GM12875 (cell line): ENCODE results near the gene CCDC85C.

Source experiments
- H3K4me3 ChIP-seq: one replicate; pipeline ENCODE4 v1.5.1; 2011; ENCODE audit warnings: low read depth, low read length, control low read depth
- TF ChIP-seq, protein P1 (sequence below): IDR thresholded peaks from 2 replicates; pipeline ENCODE4 v1.5.1; 2011; ENCODE audit warnings: low read depth, mild to moderate bottlenecking, control low read depth, inconsistent platforms, low read length, moderate library complexity, borderline replicate concordance; ENCODE audit not compliant: insufficient read depth

Gene CCDC85C

DNA sequence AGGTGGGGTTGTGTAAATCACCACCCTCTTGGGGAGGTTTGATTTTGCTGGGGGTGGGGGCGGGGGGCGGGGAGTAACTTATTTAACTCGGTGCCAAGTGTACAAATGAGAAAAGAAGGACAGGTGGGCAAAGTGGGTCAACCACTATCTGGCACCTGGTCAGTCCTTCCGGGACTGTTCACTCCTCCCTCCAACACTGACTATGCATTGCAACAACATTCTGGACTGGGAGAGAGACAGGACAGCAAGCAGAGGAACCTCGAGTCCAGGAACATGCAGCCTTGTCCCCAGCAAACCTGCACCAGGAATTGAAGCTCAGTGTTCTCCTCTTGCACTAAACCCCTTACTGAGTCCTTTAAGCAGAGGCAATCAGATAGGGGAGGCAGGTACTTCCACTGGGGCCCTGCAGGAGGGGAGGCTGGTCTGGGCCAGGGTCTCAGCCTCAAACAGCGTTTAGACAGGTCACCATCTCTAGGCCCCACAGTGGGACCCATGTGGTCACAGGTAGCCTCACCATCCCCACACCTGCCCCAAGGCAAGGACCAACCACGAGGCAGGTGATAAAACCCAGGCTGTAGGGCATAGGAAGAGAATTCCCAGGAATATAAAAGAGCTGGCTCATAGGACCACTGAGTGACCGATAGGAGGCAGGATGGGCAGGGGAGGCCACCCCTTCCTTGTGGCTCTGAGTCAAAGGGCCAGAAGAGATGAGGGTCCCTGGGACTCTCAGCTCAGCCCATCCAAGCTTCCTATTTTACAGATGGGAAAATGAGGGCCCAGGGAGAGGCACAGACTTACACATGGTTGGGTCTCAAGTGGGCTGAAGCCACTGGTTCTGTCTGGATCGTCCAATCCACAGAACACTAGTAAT lies 9.8 kb downstream of the CCDC85C start:
- H3K4me3 ChIP-seq = no peak overlapping the region
- TF ChIP-seq, protein P1, sequence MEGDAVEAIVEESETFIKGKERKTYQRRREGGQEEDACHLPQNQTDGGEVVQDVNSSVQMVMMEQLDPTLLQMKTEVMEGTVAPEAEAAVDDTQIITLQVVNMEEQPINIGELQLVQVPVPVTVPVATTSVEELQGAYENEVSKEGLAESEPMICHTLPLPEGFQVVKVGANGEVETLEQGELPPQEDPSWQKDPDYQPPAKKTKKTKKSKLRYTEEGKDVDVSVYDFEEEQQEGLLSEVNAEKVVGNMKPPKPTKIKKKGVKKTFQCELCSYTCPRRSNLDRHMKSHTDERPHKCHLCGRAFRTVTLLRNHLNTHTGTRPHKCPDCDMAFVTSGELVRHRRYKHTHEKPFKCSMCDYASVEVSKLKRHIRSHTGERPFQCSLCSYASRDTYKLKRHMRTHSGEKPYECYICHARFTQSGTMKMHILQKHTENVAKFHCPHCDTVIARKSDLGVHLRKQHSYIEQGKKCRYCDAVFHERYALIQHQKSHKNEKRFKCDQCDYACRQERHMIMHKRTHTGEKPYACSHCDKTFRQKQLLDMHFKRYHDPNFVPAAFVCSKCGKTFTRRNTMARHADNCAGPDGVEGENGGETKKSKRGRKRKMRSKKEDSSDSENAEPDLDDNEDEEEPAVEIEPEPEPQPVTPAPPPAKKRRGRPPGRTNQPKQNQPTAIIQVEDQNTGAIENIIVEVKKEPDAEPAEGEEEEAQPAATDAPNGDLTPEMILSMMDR = no peak

DNA sequence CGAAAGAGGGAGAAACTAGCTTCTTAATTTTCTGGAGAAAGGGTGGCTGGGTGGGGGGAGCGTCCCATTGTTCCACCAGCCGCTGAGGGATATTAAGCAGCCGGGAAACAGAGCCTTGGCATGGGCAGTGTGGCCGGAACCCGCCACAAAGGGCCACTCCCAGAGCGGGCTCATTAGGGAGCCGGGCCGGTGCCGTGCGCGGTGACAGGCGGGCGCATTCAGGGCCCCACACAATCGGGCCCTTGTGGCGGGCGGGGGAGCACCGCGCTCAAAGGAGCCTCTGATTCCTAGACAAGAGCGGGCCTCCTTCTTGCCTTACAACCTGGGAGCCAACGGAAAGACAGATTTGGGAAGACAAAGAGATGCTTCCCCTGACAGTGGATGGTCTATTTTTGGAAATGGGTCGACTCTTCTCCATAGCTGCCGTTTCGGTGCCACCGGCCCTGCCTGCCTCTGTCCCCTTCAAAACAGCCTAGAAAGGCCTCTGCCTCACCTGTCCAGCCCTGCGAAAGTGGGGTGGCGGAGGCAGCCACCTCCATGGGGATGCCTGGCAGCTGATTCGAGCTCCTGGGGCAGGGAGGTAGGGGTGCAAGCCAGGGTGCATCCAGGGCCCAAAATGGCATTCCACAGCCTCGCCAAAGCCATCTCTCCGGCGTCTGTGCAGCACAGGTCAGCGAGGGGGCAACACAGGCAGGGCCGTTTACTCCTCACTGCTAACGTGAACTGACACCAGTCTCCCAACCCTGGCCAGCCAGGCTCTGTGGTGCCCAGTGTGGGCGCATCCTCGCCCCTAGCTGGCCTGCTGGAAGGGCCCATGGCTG lies 10.9 kb downstream of the CCDC85C start:
- TF ChIP-seq, protein P1 = no peak
- H3K4me3 ChIP-seq = no peak overlapping the region

- TF ChIP-seq, protein P1 = no peak
Measured at GRCh38 chr14:99592394-99592793, 11.6 kb downstream of the CCDC85C start.

GRCh38 chr14:99590746-99591555 lies 13.1 kb downstream of the CCDC85C start:
- TF ChIP-seq, protein P1 = no peak
- no peak overlapping the region for H3K4me3 ChIP-seq

More at GRCh38 chr14:99592394-99592793, 11.6 kb downstream of the CCDC85C start:
- no peak overlapping the region for H3K4me3 ChIP-seq

DNA sequence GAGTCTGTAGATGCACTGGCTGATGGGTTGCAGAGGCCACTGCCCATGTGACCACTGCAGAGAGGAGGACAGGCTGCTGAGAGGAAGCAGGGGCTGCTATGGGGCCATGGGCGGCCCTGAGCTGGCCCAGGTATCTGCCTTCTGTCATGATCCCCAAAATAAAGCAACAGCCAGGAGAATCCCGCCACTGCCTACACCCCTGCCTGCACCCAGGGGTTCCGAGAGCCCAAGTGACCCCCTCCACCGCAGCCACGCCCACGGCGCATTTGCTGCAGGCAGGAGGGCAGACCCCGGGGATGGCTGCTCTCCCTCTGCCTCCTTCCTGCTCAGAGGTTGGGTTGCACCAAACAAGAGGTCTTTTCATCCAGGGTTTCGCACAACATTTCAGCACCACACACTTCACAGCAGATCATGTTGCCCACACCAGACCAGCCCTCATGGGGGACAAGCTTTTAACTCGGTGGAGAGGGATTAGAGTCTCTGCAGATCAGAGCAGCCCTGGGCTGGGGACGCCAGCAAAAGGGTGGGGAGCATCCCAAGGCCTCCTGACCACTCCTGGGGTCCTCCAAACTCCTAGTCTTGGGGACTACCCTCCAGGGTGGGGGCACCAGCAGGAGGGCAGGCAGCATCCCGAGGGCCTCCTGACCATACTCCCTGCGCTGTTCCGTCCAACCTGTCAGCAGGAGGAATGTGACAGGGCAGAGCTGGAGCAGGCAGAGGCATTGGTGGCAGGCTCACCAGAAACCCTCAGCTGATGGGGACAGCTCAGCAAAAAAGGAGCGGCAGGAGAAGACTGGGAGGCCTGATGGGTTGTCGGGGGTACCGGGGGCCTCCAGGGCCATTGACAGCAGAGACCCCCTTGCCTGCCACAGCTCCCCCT lies 14.1 kb downstream of the CCDC85C start:
- TF ChIP-seq, protein P1 = no peak
- H3K4me3 ChIP-seq = no peak overlapping the region

- TF ChIP-seq, protein P1 = no peak
- no peak overlapping the region for H3K4me3 ChIP-seq
Measured at GRCh38 chr14:99589031-99589441, 15.0 kb downstream of the CCDC85C start.
